Activated naive CD8-positive, alpha-beta T cell treated with anti-CD3 and anti-CD28 coated beads, Interleukin-2, amount 50 U/mL, for 16 hours (primary cell): ENCODE measurements around the gene NFILZ.

Experiments
- DNase-seq: peaks from one replicate; pipeline ENCODE4 v3.0.0-alpha.2; 2020; ENCODE audit warnings: low read depth, low spot score

NFILZ gene

GRCh38 chr19:8641908-8642547, 11.6 kb downstream of the NFILZ start:
- no peak for DNase-seq

- no peak for DNase-seq
Measured at GRCh38 chr19:8642561-8642960, 12.1 kb downstream of the NFILZ start.

- no peak for DNase-seq
Measured at GRCh38 chr19:8643860-8644653, 13.6 kb downstream of the NFILZ start.

GRCh38 chr19:8648240-8648639, 17.8 kb downstream of the NFILZ start:
- no peak for DNase-seq

GRCh38 chr19:8654591-8655339, 24.3 kb downstream of the NFILZ start:
- peak; percentile 37 for DNase-seq

GRCh38 chr19:8655340-8655709, 24.9 kb downstream of the NFILZ start:
- no peak for DNase-seq

- DNase-seq: no peak
Measured at GRCh38 chr19:8657869-8658268, 27.4 kb downstream of the NFILZ start.

- no peak for DNase-seq
Measured at GRCh38 chr19:8659905-8660304, 29.5 kb downstream of the NFILZ start.

- DNase-seq: no peak
Measured at GRCh38 chr19:8662263-8662662, 31.8 kb downstream of the NFILZ start.

- no peak for DNase-seq
Measured at GRCh38 chr19:8663920-8664670, 33.7 kb downstream of the NFILZ start.

GRCh38 chr19:8664671-8665057, 34.2 kb downstream of the NFILZ start:
- no peak for DNase-seq

GRCh38 chr19:8665468-8666213, 35.2 kb downstream of the NFILZ start:
- DNase-seq: no peak

GRCh38 chr19:8666814-8667405, 36.5 kb downstream of the NFILZ start:
- no peak for DNase-seq

GRCh38 chr19:8673276-8673891, 43.0 kb downstream of the NFILZ start:
- DNase-seq: no peak

- no peak for DNase-seq
Measured at GRCh38 chr19:8675066-8675465, 44.6 kb downstream of the NFILZ start.

- no peak for DNase-seq
Measured at GRCh38 chr19:8678244-8678807, 47.9 kb downstream of the NFILZ start.
